Measurements from ENCODE around the gene MCF2L2. TPM values are rescaled to one million over a fixed set of nuclear protein-coding genes. Genes with fewer than 3 reads are reported as not detected.

Gene MCF2L2
- polyA plus RNA-seq, 2 of the 4 experiments (the other 2 are of a cell fraction) = 0.03 to 0.05 TPM

DNA sequence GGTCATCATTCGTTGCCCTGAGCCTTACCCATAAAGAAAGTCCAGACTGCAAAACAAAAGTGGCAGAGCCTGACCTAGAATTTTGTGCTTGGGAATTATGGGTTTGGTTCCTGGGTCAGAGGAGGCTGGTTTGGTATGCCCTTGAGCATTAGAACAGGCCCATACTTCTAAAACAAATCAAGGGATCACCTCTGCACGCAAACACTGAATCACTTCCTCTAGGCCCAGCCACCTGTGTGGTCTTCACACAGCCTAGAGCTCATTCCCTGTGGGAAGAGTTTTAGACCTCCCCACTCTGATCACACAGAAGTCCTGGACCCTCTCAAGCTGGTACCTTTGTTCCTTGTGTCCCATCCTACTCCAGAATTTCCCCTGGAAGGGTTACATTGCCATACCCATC, 116.0 kb downstream of the MCF2L2 start:
- no peaks in the 10 kb centered on the region; the same call in 2 of the 3 replicates for H3K4me1 ChIP-seq
- TF ChIP-seq, protein P1, sequence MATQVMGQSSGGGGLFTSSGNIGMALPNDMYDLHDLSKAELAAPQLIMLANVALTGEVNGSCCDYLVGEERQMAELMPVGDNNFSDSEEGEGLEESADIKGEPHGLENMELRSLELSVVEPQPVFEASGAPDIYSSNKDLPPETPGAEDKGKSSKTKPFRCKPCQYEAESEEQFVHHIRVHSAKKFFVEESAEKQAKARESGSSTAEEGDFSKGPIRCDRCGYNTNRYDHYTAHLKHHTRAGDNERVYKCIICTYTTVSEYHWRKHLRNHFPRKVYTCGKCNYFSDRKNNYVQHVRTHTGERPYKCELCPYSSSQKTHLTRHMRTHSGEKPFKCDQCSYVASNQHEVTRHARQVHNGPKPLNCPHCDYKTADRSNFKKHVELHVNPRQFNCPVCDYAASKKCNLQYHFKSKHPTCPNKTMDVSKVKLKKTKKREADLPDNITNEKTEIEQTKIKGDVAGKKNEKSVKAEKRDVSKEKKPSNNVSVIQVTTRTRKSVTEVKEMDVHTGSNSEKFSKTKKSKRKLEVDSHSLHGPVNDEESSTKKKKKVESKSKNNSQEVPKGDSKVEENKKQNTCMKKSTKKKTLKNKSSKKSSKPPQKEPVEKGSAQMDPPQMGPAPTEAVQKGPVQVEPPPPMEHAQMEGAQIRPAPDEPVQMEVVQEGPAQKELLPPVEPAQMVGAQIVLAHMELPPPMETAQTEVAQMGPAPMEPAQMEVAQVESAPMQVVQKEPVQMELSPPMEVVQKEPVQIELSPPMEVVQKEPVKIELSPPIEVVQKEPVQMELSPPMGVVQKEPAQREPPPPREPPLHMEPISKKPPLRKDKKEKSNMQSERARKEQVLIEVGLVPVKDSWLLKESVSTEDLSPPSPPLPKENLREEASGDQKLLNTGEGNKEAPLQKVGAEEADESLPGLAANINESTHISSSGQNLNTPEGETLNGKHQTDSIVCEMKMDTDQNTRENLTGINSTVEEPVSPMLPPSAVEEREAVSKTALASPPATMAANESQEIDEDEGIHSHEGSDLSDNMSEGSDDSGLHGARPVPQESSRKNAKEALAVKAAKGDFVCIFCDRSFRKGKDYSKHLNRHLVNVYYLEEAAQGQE (IDR thresholded peaks at IDR 0.05) = no peak
- TF ChIP-seq MAFK (IDR thresholded peaks at IDR 0.05; ENCODE audit: partially characterized antibody) (no peak), EHMT2 (IDR thresholded peaks at IDR 0.05; ENCODE audit: low read depth) (no peak)
- H3K4me3 ChIP-seq = no peak overlapping the region
- no peak overlapping the region for H3K27ac ChIP-seq
- DNase-seq (ENCODE audit: low read depth in 1 of 2, low spot score in 1 of 2) (no peak), ATAC-seq (no peak), FAIRE-seq (no peak)
- WGBS (ENCODE audit: missing lambda C conversion rate) = 60% methylated on average over 2 of the region's 2 CpGs
- H3K4me2 ChIP-seq = no peak overlapping the region
- POLR2A ChIA-PET = no interaction called here
- H3K9me3 ChIP-seq = no peaks in the 10 kb centered on the region
- CTCF ChIA-PET = interaction anchor here (1.3 kb wide), 1 partner anchor 128 kb away, joined by 3 read pairs; no protein-coding TSS in a partner anchor

DNA sequence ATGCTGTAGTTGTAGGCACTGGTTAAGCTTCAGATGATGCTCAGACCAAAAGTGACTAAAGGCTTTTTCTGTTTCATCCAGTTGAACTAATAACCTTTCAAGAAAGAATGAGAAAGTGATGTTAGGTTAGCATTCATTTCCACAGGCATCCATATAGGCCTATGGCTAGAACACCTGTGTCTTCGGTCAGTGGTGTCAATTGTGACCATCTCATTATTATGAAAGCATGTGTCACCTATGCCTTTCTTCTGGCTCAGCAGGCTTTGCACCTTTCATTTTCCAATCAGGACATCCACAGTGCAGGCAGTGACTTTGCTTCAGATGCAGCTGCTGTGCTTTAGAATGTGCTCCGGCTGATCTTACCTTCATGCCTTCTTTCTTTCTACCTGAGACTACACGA, 117.5 kb downstream of the MCF2L2 start:
- Histone ChIP-seq H3K27ac (no peak overlapping the region), H3K9me3 (no peaks in the 10 kb centered on the region), H3K4me3 (no peak overlapping the region), H3K4me2 (no peak overlapping the region), H3K4me1 (peaks cover 9% of the 10 kb centered on the region; the same call in 2 of the 3 replicates)
- POLR2A ChIA-PET = no interaction called here
- no peak for ATAC-seq
- WGBS (ENCODE audit: missing lambda C conversion rate) = 69% methylated on average over 3 of the region's 3 CpGs
- CTCF ChIA-PET = interaction anchor here (0.5 to 1.5 kb wide), 4 partner anchors 19 to 127 kb away, joined by 3 read pairs; no protein-coding TSS in a partner anchor
- TF ChIP-seq CBX2 (IDR thresholded peaks at IDR 0.05; ENCODE audit: borderline replicate concordance, low read depth) = no peak
- TF ChIP-seq HOXA7 (CRISPR knock-in tag; IDR thresholded peaks at IDR 0.05) = no peak
- TF ChIP-seq CBX8 (IDR thresholded peaks at IDR 0.05) = no peak
- TF ChIP-seq, protein P2, sequence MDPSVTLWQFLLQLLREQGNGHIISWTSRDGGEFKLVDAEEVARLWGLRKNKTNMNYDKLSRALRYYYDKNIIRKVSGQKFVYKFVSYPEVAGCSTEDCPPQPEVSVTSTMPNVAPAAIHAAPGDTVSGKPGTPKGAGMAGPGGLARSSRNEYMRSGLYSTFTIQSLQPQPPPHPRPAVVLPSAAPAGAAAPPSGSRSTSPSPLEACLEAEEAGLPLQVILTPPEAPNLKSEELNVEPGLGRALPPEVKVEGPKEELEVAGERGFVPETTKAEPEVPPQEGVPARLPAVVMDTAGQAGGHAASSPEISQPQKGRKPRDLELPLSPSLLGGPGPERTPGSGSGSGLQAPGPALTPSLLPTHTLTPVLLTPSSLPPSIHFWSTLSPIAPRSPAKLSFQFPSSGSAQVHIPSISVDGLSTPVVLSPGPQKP (IDR thresholded peaks at IDR 0.05; ENCODE audit: low read depth, low read length) = no peak
- TF ChIP-seq NR3C1 (IDR thresholded peaks at IDR 0.05) = no peak
- no peak for TF ChIP-seq KDM5A (IDR thresholded peaks at IDR 0.05)
- TF ChIP-seq, protein P3, sequence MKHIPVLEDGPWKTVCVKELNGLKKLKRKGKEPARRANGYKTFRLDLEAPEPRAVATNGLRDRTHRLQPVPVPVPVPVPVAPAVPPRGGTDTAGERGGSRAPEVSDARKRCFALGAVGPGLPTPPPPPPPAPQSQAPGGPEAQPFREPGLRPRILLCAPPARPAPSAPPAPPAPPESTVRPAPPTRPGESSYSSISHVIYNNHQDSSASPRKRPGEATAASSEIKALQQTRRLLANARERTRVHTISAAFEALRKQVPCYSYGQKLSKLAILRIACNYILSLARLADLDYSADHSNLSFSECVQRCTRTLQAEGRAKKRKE (CRISPR knock-in tag; IDR thresholded peaks at IDR 0.05; ENCODE audit: low read depth) = no peak
- no peak for TF ChIP-seq NPAS2 (CRISPR knock-in tag; IDR thresholded peaks at IDR 0.05; ENCODE audit: borderline replicate concordance)
- TF ChIP-seq RNF2 (IDR thresholded peaks at IDR 0.05; ENCODE audit: borderline replicate concordance, low read depth) = no peak
- TF ChIP-seq MAZ (IDR thresholded peaks at IDR 0.05; ENCODE audit: borderline replicate concordance, low read depth, low read length) = no peak
- TF ChIP-seq, protein P4, sequence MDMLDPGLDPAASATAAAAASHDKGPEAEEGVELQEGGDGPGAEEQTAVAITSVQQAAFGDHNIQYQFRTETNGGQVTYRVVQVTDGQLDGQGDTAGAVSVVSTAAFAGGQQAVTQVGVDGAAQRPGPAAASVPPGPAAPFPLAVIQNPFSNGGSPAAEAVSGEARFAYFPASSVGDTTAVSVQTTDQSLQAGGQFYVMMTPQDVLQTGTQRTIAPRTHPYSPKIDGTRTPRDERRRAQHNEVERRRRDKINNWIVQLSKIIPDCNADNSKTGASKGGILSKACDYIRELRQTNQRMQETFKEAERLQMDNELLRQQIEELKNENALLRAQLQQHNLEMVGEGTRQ (IDR thresholded peaks at IDR 0.05) = no peak
- no peak for TF ChIP-seq RAD21 (conservative IDR thresholded peaks at IDR 0.05 in 1 of 2, IDR thresholded peaks at IDR 0.05 in 1 of 2)
- no peak for TF ChIP-seq HOXB5 (CRISPR knock-in tag; IDR thresholded peaks at IDR 0.05)
- no peak for TF ChIP-seq CHD2 (IDR thresholded peaks at IDR 0.05; ENCODE audit: low read length, partially characterized antibody)
- TF ChIP-seq, protein P5, sequence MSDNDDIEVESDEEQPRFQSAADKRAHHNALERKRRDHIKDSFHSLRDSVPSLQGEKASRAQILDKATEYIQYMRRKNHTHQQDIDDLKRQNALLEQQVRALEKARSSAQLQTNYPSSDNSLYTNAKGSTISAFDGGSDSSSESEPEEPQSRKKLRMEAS (IDR thresholded peaks at IDR 0.05) = no peak
- TF ChIP-seq CEBPB (IDR thresholded peaks at IDR 0.05) = no peak
- DNase-seq (ENCODE audit: low read depth in 1 of 2, low spot score in 1 of 2) = no peak
- FAIRE-seq = no peak
